ENCODE data around the gene SUMO3. TPM values are rescaled to one million over a fixed set of nuclear protein-coding genes. Genes with fewer than 3 reads are reported as not detected.

SUMO3 gene
- total RNA-seq, 2 experiments from 2014 or later: 60.3 to 85.5 TPM

DNA sequence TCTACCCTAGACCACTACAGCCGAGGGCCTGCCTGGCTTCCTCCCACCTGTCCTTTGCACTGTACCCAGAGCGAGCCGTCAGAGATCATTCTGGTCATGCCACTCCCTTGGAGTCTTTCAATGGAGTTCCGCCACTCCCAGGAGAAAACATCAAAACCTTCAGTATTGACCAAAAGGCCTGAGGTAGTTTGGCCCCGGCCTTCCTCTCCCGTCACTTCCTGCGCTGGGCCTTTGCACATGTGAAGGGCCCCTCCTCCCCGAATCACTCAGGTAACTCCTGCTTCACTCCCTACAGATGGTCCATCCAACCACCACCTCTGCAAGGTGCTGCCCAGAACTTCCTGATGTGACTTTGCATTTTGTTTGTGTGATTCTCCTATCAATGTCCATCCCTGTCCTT is 42.9 kb downstream of the SUMO3 start:
- no TSS peak for BruUV-seq (replicated peaks)
- no peak for DNase-seq (ENCODE audit: low spot score)
- H3K4me2 ChIP-seq (ENCODE audit: low read length): no peak overlapping the region
- no peaks in the 10 kb centered on the region for H3K9me2 ChIP-seq (ENCODE audit: insufficient read depth, low read length)
- H2AFZ ChIP-seq (ENCODE audit: low read length): no peak overlapping the region
- H3K9me3 ChIP-seq (ENCODE audit: low read length): no peaks in the 10 kb centered on the region
- H3K79me2 ChIP-seq (ENCODE audit: insufficient read depth, low read depth, low read length): peaks cover 20% of the 10 kb centered on the region
- no peaks in the 10 kb centered on the region for H3K4me1 ChIP-seq (ENCODE audit: insufficient read depth, low read length, poor library complexity, severe bottlenecking)
- ChIA-PET POLR2A (no interaction called here), CTCF (ENCODE audit: unreplicated experiment) (no interaction called here)
- TF ChIP-seq, protein P1, sequence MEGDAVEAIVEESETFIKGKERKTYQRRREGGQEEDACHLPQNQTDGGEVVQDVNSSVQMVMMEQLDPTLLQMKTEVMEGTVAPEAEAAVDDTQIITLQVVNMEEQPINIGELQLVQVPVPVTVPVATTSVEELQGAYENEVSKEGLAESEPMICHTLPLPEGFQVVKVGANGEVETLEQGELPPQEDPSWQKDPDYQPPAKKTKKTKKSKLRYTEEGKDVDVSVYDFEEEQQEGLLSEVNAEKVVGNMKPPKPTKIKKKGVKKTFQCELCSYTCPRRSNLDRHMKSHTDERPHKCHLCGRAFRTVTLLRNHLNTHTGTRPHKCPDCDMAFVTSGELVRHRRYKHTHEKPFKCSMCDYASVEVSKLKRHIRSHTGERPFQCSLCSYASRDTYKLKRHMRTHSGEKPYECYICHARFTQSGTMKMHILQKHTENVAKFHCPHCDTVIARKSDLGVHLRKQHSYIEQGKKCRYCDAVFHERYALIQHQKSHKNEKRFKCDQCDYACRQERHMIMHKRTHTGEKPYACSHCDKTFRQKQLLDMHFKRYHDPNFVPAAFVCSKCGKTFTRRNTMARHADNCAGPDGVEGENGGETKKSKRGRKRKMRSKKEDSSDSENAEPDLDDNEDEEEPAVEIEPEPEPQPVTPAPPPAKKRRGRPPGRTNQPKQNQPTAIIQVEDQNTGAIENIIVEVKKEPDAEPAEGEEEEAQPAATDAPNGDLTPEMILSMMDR (conservative IDR thresholded peaks at IDR 0.05; ENCODE audit: low read length): no peak
- no peak for TF ChIP-seq EZH2phosphoT487 (IDR thresholded peaks at IDR 0.05; ENCODE audit: borderline replicate concordance, low read depth, low read length)
- no peak overlapping the region for H3K27ac ChIP-seq (ENCODE audit: low read depth, low read length, poor library complexity, severe bottlenecking)
- no peak overlapping the region for H3K4me3 ChIP-seq (ENCODE audit: low read depth, low read length, poor library complexity, severe bottlenecking)
- H4K20me1 ChIP-seq (ENCODE audit: insufficient read depth, low read length): no peaks in the 10 kb centered on the region; the same call in 1 of the 2 replicates
- intact Hi-C loops (cut with micrococcal nuclease; ENCODE audit: unreplicated experiment): no loop called here
- peaks cover 93% of the 10 kb centered on the region for H3K36me3 ChIP-seq (ENCODE audit: insufficient read depth, low read length)

DNA sequence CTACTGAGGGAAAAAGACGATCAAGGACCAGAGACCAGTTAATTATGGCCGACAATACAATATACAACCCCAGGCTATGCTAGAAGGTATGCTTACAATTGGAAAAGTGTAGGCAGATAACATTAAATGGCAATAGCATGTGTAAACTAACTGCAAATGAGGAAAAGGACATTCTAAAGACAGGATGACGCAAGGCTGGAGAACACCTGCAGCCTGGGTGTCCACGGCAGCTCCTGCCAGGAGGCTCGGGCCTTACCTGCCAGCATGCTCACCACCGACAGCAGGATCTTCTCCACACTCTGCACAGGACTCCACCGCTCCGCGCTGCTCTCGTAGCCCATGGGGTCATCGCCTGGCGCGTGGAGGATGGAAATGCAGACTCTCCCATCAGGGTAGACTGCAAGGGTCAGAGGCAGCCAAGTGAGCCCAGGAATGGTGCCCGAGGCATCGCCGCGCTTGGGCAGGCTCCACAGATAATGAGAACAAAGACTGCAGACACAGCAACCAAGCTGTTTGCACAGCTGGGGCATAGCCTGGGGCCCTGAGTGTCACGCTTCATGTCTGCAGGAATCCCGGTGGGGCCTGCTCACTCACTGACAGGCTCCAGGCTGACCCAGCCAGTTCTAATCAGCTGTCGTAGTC is 44.5 kb downstream of the SUMO3 start:
- intact Hi-C loops (cut with micrococcal nuclease; ENCODE audit: unreplicated experiment): no loop called here

More for the DNA sequence above, 44.5 kb downstream of the SUMO3 start:
- CTCF ChIA-PET (ENCODE audit: unreplicated experiment): no interaction called here
- Histone ChIP-seq H3K4me1 (ENCODE audit: insufficient read depth, low read length, poor library complexity, severe bottlenecking) (no peaks in the 10 kb centered on the region), H3K9me2 (ENCODE audit: insufficient read depth, low read length) (no peaks in the 10 kb centered on the region), H3K36me3 (ENCODE audit: insufficient read depth, low read length) (peaks cover 90% of the 10 kb centered on the region), H3K27ac (ENCODE audit: low read depth, low read length, poor library complexity, severe bottlenecking) (no peak overlapping the region), H3K4me2 (ENCODE audit: low read length) (no peak overlapping the region), H4K20me1 (ENCODE audit: insufficient read depth, low read length) (no peaks in the 10 kb centered on the region; the same call in 1 of the 2 replicates), H3K79me2 (ENCODE audit: insufficient read depth, low read depth, low read length) (peaks cover 17% of the 10 kb centered on the region), H3K9me3 (ENCODE audit: low read length) (no peaks in the 10 kb centered on the region), H3K4me3 (ENCODE audit: low read depth, low read length, poor library complexity, severe bottlenecking) (no peak overlapping the region), H2AFZ (ENCODE audit: low read length) (no peak overlapping the region)
- BruUV-seq (replicated peaks): no TSS peak
- DNase-seq (ENCODE audit: low spot score): no peak
- POLR2A ChIA-PET: no interaction called here
- TF ChIP-seq, protein P1 (conservative IDR thresholded peaks at IDR 0.05; ENCODE audit: low read length): no peak
- TF ChIP-seq EZH2phosphoT487 (IDR thresholded peaks at IDR 0.05; ENCODE audit: borderline replicate concordance, low read depth, low read length): no peak
